Liver (tissue), 9 donors: ENCODE data around the gene KIF23. TPM values are rescaled to one million over a fixed set of nuclear protein-coding genes. Genes with fewer than 3 reads are reported as not detected.

ENCODE experiments used
- DNase-seq: peaks from one replicate; pipeline ENCODE4 v3.0.0-alpha.2; 2017; ENCODE audit warnings: low spot score
- H3K27ac ChIP-seq, 2 donors: one replicate each; pipeline ENCODE4 v1.7.0; 2013; ENCODE audit warnings: inconsistent platforms in 2 of 2, low read length in 2 of 2, control low read depth in 1 of 2, low read depth in 1 of 2, mild to moderate bottlenecking in 1 of 2
- H3K27me3 ChIP-seq, 4 donors: one replicate each; pipeline versions ENCODE4 v1.6.1 to v1.7.0; 2013; ENCODE audit warnings: low read length in 3 of 4, inconsistent platforms in 1 of 4, mild to moderate bottlenecking in 1 of 4, moderate library complexity in 1 of 4; ENCODE audit not compliant: control insufficient read depth in 4 of 4, insufficient read depth in 4 of 4
- H3K36me3 ChIP-seq, 4 donors: one replicate each; pipeline versions ENCODE4 v1.6.1 to v1.7.0; 2013; ENCODE audit warnings: low read length in 3 of 4, mild to moderate bottlenecking in 3 of 4, low read depth in 1 of 4, moderate library complexity in 1 of 4; ENCODE audit not compliant: control insufficient read depth in 4 of 4, insufficient read depth in 3 of 4
- H3K4me1 ChIP-seq, 4 donors: one replicate each; pipeline versions ENCODE4 v1.6.1 to v1.7.0; 2013; ENCODE audit warnings: low read length in 3 of 4, mild to moderate bottlenecking in 3 of 4, moderate library complexity in 1 of 4; ENCODE audit not compliant: control insufficient read depth in 4 of 4, insufficient read depth in 4 of 4
- H3K4me3 ChIP-seq, 3 donors: one replicate each; pipeline versions ENCODE4 v1.6.1 to v1.7.0; 2013; ENCODE audit warnings: low read length in 3 of 3, control low read depth in 1 of 3, low read depth in 1 of 3, mild to moderate bottlenecking in 1 of 3
- H3K9ac ChIP-seq, 2 donors: one replicate each; pipeline ENCODE4 v1.7.0; 2013; ENCODE audit warnings: low read length in 2 of 2, mild to moderate bottlenecking in 2 of 2, moderate library complexity in 2 of 2, control low read depth in 1 of 2, low read depth in 1 of 2
- H3K9me3 ChIP-seq, 4 donors: one replicate each; pipeline versions ENCODE4 v1.6.1 to v1.7.0; 2013; ENCODE audit warnings: low read length in 3 of 4; ENCODE audit not compliant: control insufficient read depth in 4 of 4
- ATF3 ChIP-seq: IDR thresholded peaks from 2 replicates; pipeline ENCODE4 v1.6.1; 2016; ENCODE audit warnings: antibody characterized with exemption
- EGR1 ChIP-seq, 2 donors: IDR thresholded peaks; 2 replicates each; pipeline ENCODE4 v1.6.1; 2016 to 2018; ENCODE audit warnings: antibody characterized with exemption in 2 of 2, low read depth in 2 of 2
- FOXA1 ChIP-seq: IDR thresholded peaks from 2 replicates; pipeline ENCODE4 v1.6.1; 2016; ENCODE audit warnings: antibody characterized with exemption
- FOXA2 ChIP-seq: IDR thresholded peaks from 2 replicates; pipeline ENCODE4 v1.6.1; 2016; ENCODE audit warnings: antibody characterized with exemption
- GABPA ChIP-seq, 2 donors: IDR thresholded peaks in 1 of 2; conservative IDR thresholded peaks in 1 of 2; 2 replicates each; pipeline ENCODE4 v1.6.1; 2016; ENCODE audit warnings: antibody characterized with exemption in 2 of 2, mild to moderate bottlenecking in 1 of 2, moderate library complexity in 1 of 2
- HNF4G ChIP-seq: IDR thresholded peaks from 2 replicates; pipeline ENCODE4 v1.6.1; 2016; ENCODE audit warnings: antibody characterized with exemption
- JUND ChIP-seq, 2 donors: IDR thresholded peaks; 2 replicates each; pipeline ENCODE4 v1.6.1; 2016; ENCODE audit warnings: antibody characterized with exemption in 2 of 2
- MAX ChIP-seq: IDR thresholded peaks from 2 replicates; pipeline ENCODE4 v1.6.1; 2016; ENCODE audit warnings: antibody characterized with exemption
- NR2F2 ChIP-seq: IDR thresholded peaks from 2 replicates; pipeline ENCODE4 v1.6.1; 2016; ENCODE audit warnings: antibody characterized with exemption
- REST ChIP-seq: IDR thresholded peaks from 2 replicates; pipeline ENCODE4 v1.6.1; 2016; ENCODE audit warnings: antibody characterized with exemption, mild to moderate bottlenecking
- RXRA ChIP-seq, 2 donors: IDR thresholded peaks; 2 replicates each; pipeline ENCODE4 v1.6.1; 2017 to 2018; ENCODE audit warnings: antibody characterized with exemption in 2 of 2, mild to moderate bottlenecking in 1 of 2
- SP1 ChIP-seq: IDR thresholded peaks from 2 replicates; pipeline ENCODE4 v1.6.1; 2018; ENCODE audit warnings: antibody characterized with exemption, mild to moderate bottlenecking
- TAF1 ChIP-seq: conservative IDR thresholded peaks from 2 replicates; pipeline ENCODE4 v1.6.1; 2016; ENCODE audit warnings: antibody characterized with exemption, mild to moderate bottlenecking
- WGBS: extraction: QIAGEN DNeasy Blood & Tissue Kit; methylation state at CpG from one replicate; pipeline ENCODE4 v1.1.7; 2013; 5-methylcytosine and 5-hydroxymethylcytosine counted together
- polyA plus RNA-seq, 2 donors: library from polyadenylated mRNA; stranded (reverse) in 1 of 2; unstranded in 1 of 2; fragments of 200-250 nt in 1 of 2; fragments of >200 nt in 1 of 2; fragmentation: Nextera tagmentation in 1 of 2; extraction: Ambion mirVana in 1 of 2; gene quantifications; one replicate each; pipeline versions ENCODE4 v1.2.1 to v1.2.3, GENCODE V29; 2013 to 2015
- total RNA-seq, 2 donors: library from RNA; depleted of rRNA; stranded (reverse); fragments of >200 nt; gene quantifications; one replicate each; pipeline ENCODE4 v1.2.3, GENCODE V29; 2014
- TF ChIP-seq, protein P1 (sequence below): fragments of 150-350 bp; IDR thresholded peaks from 2 replicates; pipeline ENCODE4 v1.5.1; 2017; ENCODE audit warnings: improper control_type of control experiment, low read depth, low read length; ENCODE audit not compliant: missing input control
- donor health status: healthy.
- donor health status: healthy.
- donor health status: healthy.
- donor health status: healthy.
- donor health status: healthy.

The KIF23 gene
- total and polyA plus RNA-seq, 4 donors: 0.25 to 32.8 (median 1.1) TPM

DNA sequence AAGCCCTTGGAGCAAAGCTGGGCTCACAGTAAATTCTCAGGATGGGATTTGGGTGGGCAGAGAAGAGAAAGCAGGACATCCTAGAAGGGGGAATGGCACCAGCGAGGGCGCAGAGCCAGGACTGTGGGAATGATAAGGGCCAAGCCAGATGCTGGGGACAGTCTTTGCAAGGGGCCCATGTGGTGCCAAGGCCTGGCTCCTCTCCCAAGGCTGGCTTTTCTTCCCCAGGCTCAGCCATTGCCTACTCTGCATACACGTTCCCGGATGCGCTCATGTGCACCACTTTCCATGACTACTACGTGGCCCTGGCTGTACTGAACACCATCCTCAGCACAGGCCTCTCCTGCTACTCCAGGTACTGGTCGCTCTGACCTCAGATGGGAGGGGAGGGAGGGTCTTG is 24.7 kb upstream of the KIF23 start (continued):
- TF ChIP-seq REST (no peak), ATF3 (no peak)

GRCh38 chr15:69390575-69390974 is 23.6 kb upstream of the KIF23 start:
- H3K4me1 ChIP-seq: peaks cover 0 to 5% (median 2%) of the 10 kb centered on the region in 4 donors
- H3K9ac ChIP-seq: no peak overlapping the region
- H3K27me3 ChIP-seq: no peaks in the 10 kb centered on the region
- H3K9me3 ChIP-seq: no peaks in the 10 kb centered on the region
- H3K27ac ChIP-seq: no peak overlapping the region
- no peak for DNase-seq
- H3K4me3 ChIP-seq: no peak overlapping the region
- H3K36me3 ChIP-seq: no peaks in the 10 kb centered on the region
- TF ChIP-seq GABPA (IDR thresholded peaks at IDR 0.05 in 1 of 2, conservative IDR thresholded peaks at IDR 0.05 in 1 of 2) (no peak), REST (no peak), MAX (no peak), NR2F2 (no peak), FOXA1 (no peak), HNF4G (no peak), JUND (IDR thresholded peaks at IDR 0.05) (no peak), FOXA2 (no peak), ATF3 (no peak), SP1 (no peak), RXRA (IDR thresholded peaks at IDR 0.05) (no peak), TAF1 (no peak), EGR1 (IDR thresholded peaks at IDR 0.05; ENCODE audit: low read depth in 2 of 2) (no peak)
- TF ChIP-seq, protein P1, sequence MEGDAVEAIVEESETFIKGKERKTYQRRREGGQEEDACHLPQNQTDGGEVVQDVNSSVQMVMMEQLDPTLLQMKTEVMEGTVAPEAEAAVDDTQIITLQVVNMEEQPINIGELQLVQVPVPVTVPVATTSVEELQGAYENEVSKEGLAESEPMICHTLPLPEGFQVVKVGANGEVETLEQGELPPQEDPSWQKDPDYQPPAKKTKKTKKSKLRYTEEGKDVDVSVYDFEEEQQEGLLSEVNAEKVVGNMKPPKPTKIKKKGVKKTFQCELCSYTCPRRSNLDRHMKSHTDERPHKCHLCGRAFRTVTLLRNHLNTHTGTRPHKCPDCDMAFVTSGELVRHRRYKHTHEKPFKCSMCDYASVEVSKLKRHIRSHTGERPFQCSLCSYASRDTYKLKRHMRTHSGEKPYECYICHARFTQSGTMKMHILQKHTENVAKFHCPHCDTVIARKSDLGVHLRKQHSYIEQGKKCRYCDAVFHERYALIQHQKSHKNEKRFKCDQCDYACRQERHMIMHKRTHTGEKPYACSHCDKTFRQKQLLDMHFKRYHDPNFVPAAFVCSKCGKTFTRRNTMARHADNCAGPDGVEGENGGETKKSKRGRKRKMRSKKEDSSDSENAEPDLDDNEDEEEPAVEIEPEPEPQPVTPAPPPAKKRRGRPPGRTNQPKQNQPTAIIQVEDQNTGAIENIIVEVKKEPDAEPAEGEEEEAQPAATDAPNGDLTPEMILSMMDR: no peak
- 97% methylated on average over 2 of the region's 2 CpGs for WGBS
